ENCODE measurements around the gene IGF2BP3.

IGF2BP3 gene

GRCh38 chr7:23292623-23293022, 177.7 kb downstream of the IGF2BP3 start:
- H3K4me1 ChIP-seq (ENCODE audit: control insufficient read depth, insufficient read depth, low read length, poor library complexity, severe bottlenecking): no peaks in the 10 kb centered on the region
- 95 to 100% methylated on average over 2 to 3 of the region's 4 CpGs for WGBS, 2 experiments (ENCODE audit: insufficient coverage in 2 of 2)
- no peaks in the 10 kb centered on the region for H3K36me3 ChIP-seq (ENCODE audit: control insufficient read depth, insufficient read depth, low read length)
- no peak overlapping the region for H3K4me3 ChIP-seq (ENCODE audit: extremely low read depth, insufficient read depth, low read length, poor library complexity, severe bottlenecking)
- no peaks in the 10 kb centered on the region for H3K9me3 ChIP-seq (ENCODE audit: control insufficient read depth, low read length)
- no peak overlapping the region for H3K27ac ChIP-seq (ENCODE audit: low read depth, low read length, severe bottlenecking)

GRCh38 chr7:23291957-23292560, 178.2 kb downstream of the IGF2BP3 start:
- Histone ChIP-seq H3K36me3 (ENCODE audit: control insufficient read depth, insufficient read depth, low read length) (no peaks in the 10 kb centered on the region), H3K4me3 (ENCODE audit: extremely low read depth, insufficient read depth, low read length, poor library complexity, severe bottlenecking) (no peak overlapping the region), H3K4me1 (ENCODE audit: control insufficient read depth, insufficient read depth, low read length, poor library complexity, severe bottlenecking) (no peaks in the 10 kb centered on the region), H3K27ac (ENCODE audit: low read depth, low read length, severe bottlenecking) (no peak overlapping the region), H3K9me3 (ENCODE audit: control insufficient read depth, low read length) (no peaks in the 10 kb centered on the region)
- whole genome bisulfite sequencing, 2 experiments (ENCODE audit: insufficient coverage in 2 of 2): 83 to 85% methylated on average over 2 to 3 of the region's 3 CpGs

DNA sequence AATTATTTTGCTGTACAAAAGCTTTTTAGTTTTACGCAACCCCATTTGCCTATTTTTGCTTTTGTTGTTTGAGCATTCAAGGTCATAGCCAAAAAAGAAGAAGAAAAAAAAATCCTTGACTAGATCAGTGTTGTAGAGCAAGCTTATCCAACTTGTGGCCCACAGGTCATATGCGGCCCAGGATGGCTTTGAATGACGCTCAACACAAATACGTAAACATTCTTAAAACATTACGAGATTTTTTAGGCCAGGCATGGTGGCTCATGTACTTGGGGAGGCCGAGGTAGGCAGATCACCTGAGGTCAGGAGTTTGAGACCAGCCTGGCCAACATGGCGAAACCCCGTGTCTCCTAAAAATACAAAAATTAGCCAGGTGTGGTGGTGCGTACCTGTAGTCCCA, 179.3 kb downstream of the IGF2BP3 start:
- Histone ChIP-seq H3K27ac (ENCODE audit: low read depth, low read length, severe bottlenecking) (no peak overlapping the region), H3K9me3 (ENCODE audit: control insufficient read depth, low read length) (no peaks in the 10 kb centered on the region), H3K36me3 (ENCODE audit: control insufficient read depth, insufficient read depth, low read length) (no peaks in the 10 kb centered on the region), H3K4me3 (ENCODE audit: extremely low read depth, insufficient read depth, low read length, poor library complexity, severe bottlenecking) (no peak overlapping the region), H3K4me1 (ENCODE audit: control insufficient read depth, insufficient read depth, low read length, poor library complexity, severe bottlenecking) (no peaks in the 10 kb centered on the region)
- WGBS, 2 experiments (ENCODE audit: insufficient coverage in 2 of 2): 96 to 97% methylated on average over 7 of the region's 9 CpGs

DNA sequence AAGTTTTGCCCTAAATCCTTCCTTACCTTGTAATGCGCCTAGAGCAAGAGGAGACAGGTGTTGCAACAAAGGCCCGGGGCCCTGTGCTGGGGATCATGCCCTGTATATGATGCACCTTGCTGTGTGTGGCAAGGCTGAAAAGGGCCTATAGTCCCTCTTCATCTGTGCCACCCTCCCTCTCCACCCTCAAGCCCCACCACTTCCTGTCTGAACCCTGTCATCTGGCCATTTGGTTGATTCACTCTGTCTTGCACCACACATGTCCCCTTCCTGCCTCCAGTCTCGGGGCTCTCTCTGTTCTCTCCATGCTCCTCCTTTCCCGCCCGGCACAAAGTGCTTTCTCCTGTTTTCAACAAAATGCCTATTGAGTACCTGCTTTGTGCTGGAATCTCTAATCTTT, 182.7 kb downstream of the IGF2BP3 start:
- Histone ChIP-seq H3K27ac (ENCODE audit: low read depth, low read length, severe bottlenecking) (no peak overlapping the region), H3K4me3 (ENCODE audit: extremely low read depth, insufficient read depth, low read length, poor library complexity, severe bottlenecking) (no peak overlapping the region), H3K9me3 (ENCODE audit: control insufficient read depth, low read length) (no peaks in the 10 kb centered on the region), H3K4me1 (ENCODE audit: control insufficient read depth, insufficient read depth, low read length, poor library complexity, severe bottlenecking) (no peaks in the 10 kb centered on the region), H3K36me3 (ENCODE audit: control insufficient read depth, insufficient read depth, low read length) (no peaks in the 10 kb centered on the region)
- 85 to 94% methylated on average over 2 to 4 of the region's 5 CpGs for WGBS, 2 experiments (ENCODE audit: insufficient coverage in 2 of 2)

DNA sequence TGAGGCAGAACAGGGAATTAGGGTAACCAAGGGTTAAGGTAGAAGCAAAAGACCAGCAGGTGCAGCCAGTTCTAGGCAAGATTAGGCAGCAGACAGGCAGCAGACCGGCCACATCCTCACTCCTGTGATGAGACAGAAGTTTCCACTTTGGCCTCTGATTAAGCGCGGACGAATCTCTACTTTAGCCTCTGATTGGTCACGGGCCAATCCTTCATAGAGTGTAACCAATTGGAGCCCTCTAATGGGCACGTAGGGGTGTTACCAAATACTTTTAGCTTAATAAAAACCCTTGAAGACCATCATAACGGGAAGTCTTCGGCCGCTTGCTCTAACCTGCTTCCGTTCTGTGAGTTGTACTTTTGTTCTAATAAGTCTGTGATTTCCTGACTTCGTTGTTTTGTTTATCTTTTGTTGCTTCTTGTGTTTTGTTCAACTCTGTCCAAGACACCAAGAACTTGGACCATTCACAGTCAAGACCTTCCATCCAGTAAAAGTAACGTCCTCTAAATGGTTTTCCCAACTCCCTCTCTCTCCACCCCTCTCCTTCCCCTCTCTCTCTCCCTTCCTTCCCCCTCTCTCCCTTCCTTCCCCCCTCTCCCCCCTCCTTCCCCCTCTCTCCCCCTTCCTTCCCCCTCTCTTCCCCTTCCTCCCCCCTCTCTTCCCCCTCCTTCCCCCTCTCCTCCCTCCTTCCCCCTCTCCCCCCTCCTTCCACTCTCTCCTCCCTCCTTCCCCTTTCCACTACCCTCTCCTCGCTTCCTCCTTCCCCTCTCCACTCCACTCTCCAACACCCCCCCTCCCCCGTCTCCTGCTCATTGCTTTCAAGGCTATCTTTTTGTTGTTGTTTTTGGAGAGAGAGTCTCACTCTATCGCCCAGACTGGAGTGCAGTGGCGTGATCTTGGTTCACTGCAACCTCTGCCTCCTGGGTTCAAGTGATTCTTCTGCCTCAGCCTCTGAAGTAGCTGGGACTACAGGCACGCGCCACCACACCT, 184.3 kb downstream of the IGF2BP3 start:
- Histone ChIP-seq H3K27ac (ENCODE audit: low read depth, low read length, severe bottlenecking) (no peak overlapping the region), H3K9me3 (ENCODE audit: control insufficient read depth, low read length) (no peaks in the 10 kb centered on the region), H3K4me3 (ENCODE audit: extremely low read depth, insufficient read depth, low read length, poor library complexity, severe bottlenecking) (no peak overlapping the region), H3K4me1 (ENCODE audit: control insufficient read depth, insufficient read depth, low read length, poor library complexity, severe bottlenecking) (no peaks in the 10 kb centered on the region), H3K36me3 (ENCODE audit: control insufficient read depth, insufficient read depth, low read length) (no peaks in the 10 kb centered on the region)
- 87 to 98% methylated on average over 9 of the region's 18 CpGs for WGBS, 2 experiments (ENCODE audit: insufficient coverage in 2 of 2)

- Histone ChIP-seq H3K4me3 (ENCODE audit: extremely low read depth, insufficient read depth, low read length, poor library complexity, severe bottlenecking) (no peak overlapping the region), H3K27ac (ENCODE audit: low read depth, low read length, severe bottlenecking) (no peak overlapping the region), H3K36me3 (ENCODE audit: control insufficient read depth, insufficient read depth, low read length) (no peaks in the 10 kb centered on the region), H3K9me3 (ENCODE audit: control insufficient read depth, low read length) (no peaks in the 10 kb centered on the region), H3K4me1 (ENCODE audit: control insufficient read depth, insufficient read depth, low read length, poor library complexity, severe bottlenecking) (no peaks in the 10 kb centered on the region)
- 85 to 89% methylated on average over 2 of the region's 2 CpGs for WGBS, 2 experiments (ENCODE audit: insufficient coverage in 2 of 2)
Observed at GRCh38 chr7:23284871-23285270, 185.4 kb downstream of the IGF2BP3 start.

GRCh38 chr7:23283086-23283485, 187.2 kb downstream of the IGF2BP3 start:
- 83 to 93% methylated on average over 1 of the region's 4 CpGs for WGBS, 2 experiments (ENCODE audit: insufficient coverage in 2 of 2)
- no peak overlapping the region for H3K4me3 ChIP-seq (ENCODE audit: extremely low read depth, insufficient read depth, low read length, poor library complexity, severe bottlenecking)

DNA sequence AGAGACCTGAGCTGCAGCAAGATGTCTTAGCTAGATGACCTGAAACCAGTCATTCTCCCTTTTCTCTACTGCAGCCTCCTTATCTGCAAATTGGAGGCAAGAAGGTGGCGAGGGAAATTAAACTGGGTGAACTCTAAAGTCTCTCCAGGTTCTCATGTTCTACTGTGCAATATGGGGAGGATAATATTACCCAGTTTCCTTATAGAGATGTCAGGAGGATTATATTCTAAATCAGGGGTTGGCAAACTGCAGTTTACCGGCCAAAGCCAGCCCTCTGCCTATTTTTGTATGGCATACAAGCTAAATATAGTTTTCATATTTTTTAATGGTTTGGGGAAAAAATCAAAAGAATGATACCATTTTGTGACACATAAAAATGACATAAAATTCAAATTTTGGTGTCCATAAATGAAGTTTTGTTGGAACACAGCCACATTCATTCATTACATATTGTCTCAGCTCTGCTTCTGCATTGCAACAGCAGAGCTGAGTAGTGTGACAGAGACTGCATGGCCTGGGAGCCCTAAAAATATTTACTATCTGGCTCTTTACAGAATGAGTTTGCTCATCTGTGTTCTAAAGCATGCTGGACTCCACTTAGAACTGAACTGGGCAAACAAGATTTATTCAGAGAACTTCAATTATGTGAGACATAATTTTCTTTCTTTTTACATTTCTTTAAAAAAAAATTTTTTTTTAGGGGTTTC, 190.3 kb downstream of the IGF2BP3 start:
- Histone ChIP-seq H3K9me3 (ENCODE audit: control insufficient read depth, low read length) (no peaks in the 10 kb centered on the region), H3K27ac (ENCODE audit: low read depth, low read length, severe bottlenecking) (no peak overlapping the region), H3K36me3 (ENCODE audit: control insufficient read depth, insufficient read depth, low read length) (no peaks in the 10 kb centered on the region), H3K4me1 (ENCODE audit: control insufficient read depth, insufficient read depth, low read length, poor library complexity, severe bottlenecking) (no peaks in the 10 kb centered on the region), H3K4me3 (ENCODE audit: extremely low read depth, insufficient read depth, low read length, poor library complexity, severe bottlenecking) (no peak overlapping the region)
- WGBS, 2 experiments (ENCODE audit: insufficient coverage in 2 of 2): no CpG with 5 or more reads among the region's 2 CpGs

More at GRCh38 chr7:23283086-23283485, 187.2 kb downstream of the IGF2BP3 start:
- Histone ChIP-seq H3K27ac (ENCODE audit: low read depth, low read length, severe bottlenecking) (no peak overlapping the region), H3K36me3 (ENCODE audit: control insufficient read depth, insufficient read depth, low read length) (no peaks in the 10 kb centered on the region), H3K4me1 (ENCODE audit: control insufficient read depth, insufficient read depth, low read length, poor library complexity, severe bottlenecking) (no peaks in the 10 kb centered on the region), H3K9me3 (ENCODE audit: control insufficient read depth, low read length) (no peaks in the 10 kb centered on the region)

GRCh38 chr7:23277359-23277989, 192.8 kb downstream of the IGF2BP3 start:
- no peak overlapping the region for H3K27ac ChIP-seq (ENCODE audit: low read depth, low read length, severe bottlenecking)
- no peak overlapping the region for H3K4me3 ChIP-seq (ENCODE audit: extremely low read depth, insufficient read depth, low read length, poor library complexity, severe bottlenecking)
- H3K4me1 ChIP-seq (ENCODE audit: control insufficient read depth, insufficient read depth, low read length, poor library complexity, severe bottlenecking): no peaks in the 10 kb centered on the region
- H3K9me3 ChIP-seq (ENCODE audit: control insufficient read depth, low read length): no peaks in the 10 kb centered on the region
- WGBS, 2 experiments (ENCODE audit: insufficient coverage in 2 of 2): 0 to 75% methylated on average over 2 of the region's 6 CpGs
- no peaks in the 10 kb centered on the region for H3K36me3 ChIP-seq (ENCODE audit: control insufficient read depth, insufficient read depth, low read length)

DNA sequence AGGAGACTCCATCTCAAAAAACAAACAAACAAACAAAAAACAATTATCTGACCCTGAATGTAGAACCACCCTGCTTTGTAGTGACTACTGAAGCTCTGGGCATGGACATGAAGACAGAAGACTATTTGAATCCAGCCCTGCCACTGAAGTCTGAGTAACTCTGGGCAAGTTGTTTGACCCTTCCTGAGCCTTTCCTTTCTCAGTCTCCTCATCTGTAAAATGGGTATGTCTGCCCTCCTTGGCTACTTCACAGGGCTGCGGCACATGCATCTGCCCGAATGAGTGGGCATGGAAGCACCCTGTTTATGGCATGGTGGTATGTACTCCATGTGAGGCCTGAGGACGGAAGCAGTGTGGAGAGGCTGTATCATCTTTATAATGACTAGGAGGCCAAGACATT, 193.3 kb downstream of the IGF2BP3 start:
- no peaks in the 10 kb centered on the region for H3K4me1 ChIP-seq (ENCODE audit: control insufficient read depth, insufficient read depth, low read length, poor library complexity, severe bottlenecking)
- H3K9me3 ChIP-seq (ENCODE audit: control insufficient read depth, low read length): no peaks in the 10 kb centered on the region
- whole genome bisulfite sequencing, 2 experiments (ENCODE audit: insufficient coverage in 2 of 2): 83% methylated on average over 2 of the region's 3 CpGs; no CpG with 5 or more reads in 1 of the 2 experiments
- H3K27ac ChIP-seq (ENCODE audit: low read depth, low read length, severe bottlenecking): no peak overlapping the region
- H3K4me3 ChIP-seq (ENCODE audit: extremely low read depth, insufficient read depth, low read length, poor library complexity, severe bottlenecking): no peak overlapping the region
- H3K36me3 ChIP-seq (ENCODE audit: control insufficient read depth, insufficient read depth, low read length): no peaks in the 10 kb centered on the region
